AG09309 (cell line): ENCODE data around the gene PSMG3.

Experiments used
- DNase-seq: peaks from one replicate; pipeline ENCODE4 v3.0.0-alpha.2; 2010; ENCODE audit warnings: low read depth
- H3K4me3 ChIP-seq: 2 replicates; pipeline ENCODE4 v1.5.1; 2011; ENCODE audit warnings: mild to moderate bottlenecking, low read depth, low read length, moderate library complexity; ENCODE audit not compliant: control insufficient read depth
- CTCF ChIP-seq: IDR thresholded peaks from 2 replicates; pipeline ENCODE4 v1.5.1; 2011; ENCODE audit warnings: mild to moderate bottlenecking, low read depth, low read length, inconsistent platforms; ENCODE audit not compliant: insufficient read depth, control insufficient read depth; ENCODE audit errors: missing control alignments

Gene PSMG3

DNA sequence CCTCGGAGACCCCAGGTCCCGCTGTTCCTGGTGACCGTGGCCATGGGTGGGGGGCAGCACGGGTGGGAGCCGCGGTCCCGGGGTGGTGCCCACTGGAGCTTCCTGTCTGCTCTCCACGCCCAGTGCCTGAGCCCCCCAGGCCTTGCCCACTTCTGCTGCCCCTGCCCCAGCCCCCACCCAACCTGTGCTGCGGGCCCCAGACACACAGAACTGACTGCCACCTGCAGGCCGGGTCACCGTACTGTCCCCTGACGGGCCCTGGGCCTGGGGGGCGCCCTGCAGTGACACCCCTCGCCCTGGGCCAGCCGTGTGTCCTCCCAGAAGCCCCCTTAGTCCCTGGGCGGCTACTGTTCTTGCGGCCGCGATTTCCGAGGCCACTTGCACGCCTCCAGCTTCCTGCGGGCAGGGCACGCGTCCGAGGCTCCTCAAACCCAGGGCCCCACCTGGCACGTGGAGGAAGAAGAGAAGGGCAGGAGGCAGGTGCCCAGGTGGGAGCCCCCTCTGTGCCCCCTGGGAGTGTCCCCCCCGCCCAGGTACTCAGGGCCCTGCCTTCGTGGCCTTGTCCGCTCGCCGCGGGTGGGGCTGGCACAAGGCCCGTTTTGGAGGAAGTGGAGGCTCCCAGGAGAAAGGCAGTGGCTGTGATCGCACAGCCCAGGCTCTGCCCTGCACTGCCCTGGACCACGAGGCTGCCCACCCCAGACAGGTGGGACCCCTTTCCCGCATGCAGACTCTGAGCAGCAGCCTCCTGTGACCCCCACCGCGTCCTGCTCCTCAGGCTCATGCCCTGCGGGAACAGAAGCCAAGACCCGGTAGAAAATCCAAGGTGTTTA lies 24.2 kb downstream of the PSMG3 start:
- H3K4me3 ChIP-seq: no peak overlapping the region
- no peak for DNase-seq
- TF ChIP-seq CTCF: no peak

- TF ChIP-seq CTCF: no peak
- no peak for DNase-seq
- H3K4me3 ChIP-seq: no peak overlapping the region
These were observed 24.9 kb downstream of the PSMG3 start for GRCh38 chr7:1544896-1545416.

DNA sequence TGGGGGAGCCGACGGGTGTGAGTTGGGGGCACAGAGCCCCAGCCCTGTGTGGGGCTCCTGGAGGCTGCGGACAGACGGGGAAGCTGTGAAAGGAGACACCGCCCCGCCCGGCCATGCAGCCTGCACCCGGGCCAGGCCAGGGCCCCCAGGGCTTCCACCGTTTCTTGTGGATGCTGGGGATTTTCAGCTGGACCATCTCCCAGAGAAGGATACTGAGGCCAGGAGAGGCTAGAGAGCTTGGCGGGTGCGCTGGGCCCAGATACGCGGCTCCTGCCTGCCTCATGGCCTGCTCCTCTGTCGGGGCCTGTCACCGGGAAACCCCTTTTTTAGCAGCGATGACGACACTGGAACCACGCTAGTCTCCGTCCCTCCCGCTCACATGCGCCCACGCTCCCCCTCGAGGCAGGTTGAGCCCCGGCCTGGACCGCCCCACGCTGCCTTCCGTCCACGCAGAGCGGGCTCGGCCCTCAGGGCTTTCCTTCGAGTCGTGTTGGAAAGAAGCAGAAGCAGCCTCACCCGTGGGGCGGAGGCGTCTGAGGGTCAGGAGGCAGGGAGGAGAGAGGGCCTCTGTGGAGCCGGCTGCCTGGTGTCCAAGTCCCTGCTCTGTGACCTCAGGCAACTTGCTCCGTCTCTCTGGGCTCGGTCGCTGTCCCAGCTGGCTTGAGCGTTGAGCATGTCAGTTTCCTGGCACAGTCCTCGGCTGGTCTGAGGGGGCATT lies 25.5 kb downstream of the PSMG3 start:
- no peak for TF ChIP-seq CTCF
- no peak overlapping the region for H3K4me3 ChIP-seq
- no peak for DNase-seq

DNA sequence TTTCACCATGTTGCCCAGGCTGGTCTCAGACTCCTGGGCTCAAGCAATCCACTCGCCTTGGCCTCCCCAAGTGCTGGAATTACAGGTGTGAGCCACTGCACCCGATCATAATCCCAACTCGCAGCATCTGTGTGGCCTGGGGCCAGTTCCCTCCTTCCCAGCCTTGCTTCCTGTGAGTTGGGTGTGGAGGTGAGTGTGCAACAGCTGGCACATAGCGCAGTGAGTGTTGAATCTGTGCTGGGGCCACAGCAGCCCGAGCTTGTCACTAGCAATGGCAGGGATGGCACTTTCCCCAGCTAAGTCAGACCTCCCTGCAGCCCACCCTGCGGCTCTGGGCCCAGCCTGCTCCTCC lies 26.0 kb downstream of the PSMG3 start:
- no peak for DNase-seq
- TF ChIP-seq CTCF: no peak
- H3K4me3 ChIP-seq: no peak overlapping the region

DNA sequence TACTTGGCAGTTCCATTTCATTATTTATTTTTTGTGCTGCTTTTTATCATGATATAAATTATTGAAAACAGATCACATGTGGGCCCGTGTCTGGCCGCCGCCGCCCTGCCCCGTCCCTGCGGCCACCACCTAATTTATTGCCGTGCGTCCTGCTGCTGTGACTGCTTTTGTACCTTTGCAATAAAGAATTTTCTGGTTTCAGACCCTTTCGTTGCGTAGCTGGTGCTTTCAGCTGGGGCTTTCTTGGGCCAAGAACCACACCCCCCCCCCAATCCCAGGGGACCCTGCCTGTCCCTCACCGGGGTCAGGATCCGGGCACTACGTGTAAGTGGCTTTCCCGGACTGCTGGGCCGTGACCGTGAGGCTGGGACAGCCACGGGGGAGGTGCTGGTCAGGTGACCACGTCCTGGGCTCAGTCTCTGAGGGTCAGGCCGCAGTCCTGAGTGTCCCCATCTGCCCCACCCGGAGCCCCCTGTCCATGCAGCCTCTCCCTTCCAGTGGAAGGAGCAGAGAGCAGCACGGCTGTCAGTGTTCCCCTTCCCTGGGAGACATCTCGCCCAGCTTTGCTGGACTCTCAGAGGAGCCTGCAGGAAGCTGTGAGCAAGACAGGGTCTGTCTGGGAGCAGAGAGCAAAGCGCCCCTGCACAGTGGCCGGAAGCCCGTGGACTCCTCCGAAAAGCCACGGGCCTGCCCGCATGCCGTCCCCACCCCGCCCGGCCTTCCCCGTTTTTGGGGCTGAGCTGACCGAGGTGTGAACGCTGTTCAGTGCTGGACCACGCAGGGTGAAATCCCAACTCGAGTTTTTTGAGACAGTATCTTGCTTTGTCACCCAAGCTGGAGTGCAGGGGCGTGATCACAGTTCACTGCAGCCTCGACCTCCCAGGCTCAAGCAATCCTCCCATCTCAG lies 26.7 kb downstream of the PSMG3 start:
- no peak overlapping the region for H3K4me3 ChIP-seq
- no peak for TF ChIP-seq CTCF
- no peak for DNase-seq

GRCh38 chr7:1542329-1542728 lies 27.5 kb downstream of the PSMG3 start:
- H3K4me3 ChIP-seq: no peak overlapping the region
- no peak for DNase-seq
- no peak for TF ChIP-seq CTCF
